Cardiac muscle cell (in vitro differentiated cells and primary cell): ENCODE data around the gene AQP12A. TPM values are rescaled to one million over a fixed set of nuclear protein-coding genes. Genes with fewer than 3 reads are reported as not detected.

Experiments
- DNase-seq, 2 donors: peaks; one replicate each; pipeline versions ENCODE4 v3.0.0 to v3.0.0-alpha.2; 2010 to 2017; ENCODE audit warnings: low read depth in 1 of 2, low spot score in 1 of 2
- H3K27ac ChIP-seq: fragments of 200-600 bp; sonication (generic); 2 replicates; pipeline ENCODE4 v1.5.1; 2016
- H3K27me3 ChIP-seq: fragments of 200-600 bp; sonication (generic); 2 replicates; pipeline ENCODE4 v1.6.0; 2016; ENCODE audit warnings: control low read depth
- H3K36me3 ChIP-seq: fragments of 200-600 bp; sonication (generic); 2 replicates; pipeline ENCODE4 v1.5.1; 2016; ENCODE audit warnings: control low read depth
- H3K4me1 ChIP-seq: fragments of 200-600 bp; sonication (generic); 2 replicates; pipeline ENCODE4 v1.8.1; 2017; ENCODE audit warnings: low read depth, mild to moderate bottlenecking, mixed run types
- H3K4me3 ChIP-seq: fragments of 200-600 bp; sonication (generic); 2 replicates; pipeline ENCODE4 v1.5.1; 2016; ENCODE audit warnings: mild to moderate bottlenecking
- H3K9me3 ChIP-seq: fragments of 200-600 bp; sonication (generic); 2 replicates; pipeline ENCODE4 v1.5.1; 2017; ENCODE audit warnings: low read depth, mild to moderate bottlenecking, control low read depth
- CTCF ChIP-seq: IDR thresholded peaks from 2 replicates; pipeline ENCODE4 v1.5.1; 2012; ENCODE audit warnings: low read depth, mild to moderate bottlenecking, low read length
- polyA plus RNA-seq: library from polyadenylated mRNA; unstranded; fragments of >200 nt; fragmentation: Nextera tagmentation; extraction: Ambion mirVana; gene quantifications from 2 replicates; pipeline ENCODE4 v1.2.1, GENCODE V29; 2016
- total RNA-seq: library from RNA; depleted of rRNA; stranded (reverse); fragments of >200 nt; gene quantifications from 2 replicates; pipeline ENCODE4 v1.2.3, GENCODE V29; 2016

AQP12A gene
- total and polyA plus RNA-seq, 2 experiments from 2014 or later: not detected

GRCh38 chr2:240644859-240645301 lies 46.8 kb upstream of the AQP12A start:
- no peaks in the 10 kb centered on the region for H3K36me3 ChIP-seq
- TF ChIP-seq CTCF: no peak
- DNase-seq: no peak
- H3K9me3 ChIP-seq: no peaks in the 10 kb centered on the region
- H3K27me3 ChIP-seq: no peaks in the 10 kb centered on the region
- H3K4me3 ChIP-seq: no peak overlapping the region
- no peaks in the 10 kb centered on the region for H3K4me1 ChIP-seq
- H3K27ac ChIP-seq: no peak overlapping the region

- Histone ChIP-seq H3K27ac (no peak overlapping the region), H3K36me3 (no peaks in the 10 kb centered on the region), H3K4me3 (no peak overlapping the region), H3K9me3 (no peaks in the 10 kb centered on the region), H3K27me3 (no peaks in the 10 kb centered on the region), H3K4me1 (no peaks in the 10 kb centered on the region)
- no peak for DNase-seq
- TF ChIP-seq CTCF: no peak
Measured at GRCh38 chr2:240645346-240645745, 46.3 kb upstream of the AQP12A start.

- no peak for DNase-seq
- H3K27ac ChIP-seq: no peak overlapping the region
Measured at GRCh38 chr2:240645801-240646175, 45.9 kb upstream of the AQP12A start.

GRCh38 chr2:240646176-240646899 lies 45.3 kb upstream of the AQP12A start:
- H3K27ac ChIP-seq: no peak overlapping the region
- no peaks in the 10 kb centered on the region for H3K9me3 ChIP-seq
- no peaks in the 10 kb centered on the region for H3K4me1 ChIP-seq
- no peaks in the 10 kb centered on the region for H3K27me3 ChIP-seq
- DNase-seq: no peak
- H3K36me3 ChIP-seq: no peaks in the 10 kb centered on the region
- TF ChIP-seq CTCF: no peak
- H3K4me3 ChIP-seq: no peak overlapping the region

More at GRCh38 chr2:240645801-240646175, 45.9 kb upstream of the AQP12A start:
- no peak for TF ChIP-seq CTCF
- no peaks in the 10 kb centered on the region for H3K4me1 ChIP-seq
- no peak overlapping the region for H3K4me3 ChIP-seq
- no peaks in the 10 kb centered on the region for H3K36me3 ChIP-seq
- no peaks in the 10 kb centered on the region for H3K27me3 ChIP-seq
- no peaks in the 10 kb centered on the region for H3K9me3 ChIP-seq

GRCh38 chr2:240646900-240647502 lies 44.7 kb upstream of the AQP12A start:
- no peaks in the 10 kb centered on the region for H3K9me3 ChIP-seq
- no peak overlapping the region for H3K27ac ChIP-seq
- no peaks in the 10 kb centered on the region for H3K4me1 ChIP-seq
- no peak for DNase-seq
- no peaks in the 10 kb centered on the region for H3K36me3 ChIP-seq
- no peak for TF ChIP-seq CTCF
- H3K27me3 ChIP-seq: no peaks in the 10 kb centered on the region
- H3K4me3 ChIP-seq: no peak overlapping the region
